ENCODE data around the gene TMCO4. TPM values are rescaled to one million over a fixed set of nuclear protein-coding genes. Genes with fewer than 3 reads are reported as not detected.

TMCO4 gene
- total RNA-seq, 2 donors from 2014 or later: 19.6 to 22.1 TPM

- Mint-ChIP-seq H3K27ac (no peak overlapping the region), H3K4me1 (ENCODE audit: low read depth) (peaks cover 53% of the 10 kb centered on the region), H3K36me3 (ENCODE audit: insufficient read depth in 2 of 2) (peaks cover 4 to 7% of the 10 kb centered on the region in 2 donors), H3K9me3 (no peaks in the 10 kb centered on the region), H3K4me3 (no peak overlapping the region), H3K27me3 (ENCODE audit: low read depth) (no peaks in the 10 kb centered on the region)
- ATAC-seq (replicated peaks in 1 of 2) (no peak), DNase-seq (no peak)
Measured at GRCh38 chr1:19708567-19709110, 91.1 kb downstream of the TMCO4 start.

DNA sequence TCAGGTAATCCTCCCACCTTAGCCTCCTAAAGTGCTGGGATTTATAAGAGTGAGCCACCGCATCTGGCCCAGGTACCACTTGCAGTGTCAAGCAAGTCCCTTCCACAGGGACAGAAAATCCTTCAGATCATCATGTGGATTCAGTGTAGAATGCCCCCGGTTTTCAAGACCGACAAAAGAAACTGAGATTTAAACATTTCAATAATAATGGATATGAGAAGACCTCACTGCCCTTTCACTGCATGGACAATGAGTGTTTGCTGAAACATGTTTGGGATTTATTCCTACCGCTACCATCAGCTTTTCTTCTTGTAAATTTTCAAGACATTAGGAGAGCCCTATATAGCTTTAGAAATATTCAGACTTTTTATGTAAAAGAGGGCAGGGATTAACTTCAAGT, 93.6 kb downstream of the TMCO4 start:
- no peaks in the 10 kb centered on the region for H3K27me3 Mint-ChIP-seq (ENCODE audit: low read depth)
- no peak for ATAC-seq (replicated peaks in 1 of 2)
- no peak overlapping the region for H3K27ac Mint-ChIP-seq
- H3K9me3 Mint-ChIP-seq: no peaks in the 10 kb centered on the region
- no peak for DNase-seq
- peaks cover 29% of the 10 kb centered on the region for H3K4me1 Mint-ChIP-seq (ENCODE audit: low read depth)
- peaks cover 4 to 6% of the 10 kb centered on the region in 2 donors for H3K36me3 Mint-ChIP-seq (ENCODE audit: insufficient read depth in 2 of 2)
- H3K4me3 Mint-ChIP-seq: no peak overlapping the region

DNA sequence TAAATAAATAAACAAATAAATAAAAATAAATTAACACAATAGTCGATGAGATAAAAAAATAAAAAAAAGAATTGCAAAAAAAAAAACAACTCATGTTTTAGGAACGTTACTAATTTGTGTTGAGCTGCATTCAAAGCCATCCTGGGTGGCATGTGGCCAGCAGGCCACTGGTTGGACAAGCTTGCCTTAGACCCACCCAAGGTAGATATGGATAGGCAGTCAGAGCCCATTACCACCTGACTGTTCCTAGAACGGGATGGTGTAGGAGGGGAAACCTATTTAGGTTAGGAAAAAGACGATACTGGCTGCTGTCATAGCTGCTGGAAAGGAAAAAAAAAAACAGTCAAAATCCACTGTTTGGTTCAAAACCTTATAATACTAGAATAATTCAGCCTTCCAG, 94.3 kb downstream of the TMCO4 start:
- peaks cover 2 to 3% of the 10 kb centered on the region in 2 donors for H3K36me3 Mint-ChIP-seq (ENCODE audit: insufficient read depth in 2 of 2)

GRCh38 chr1:19704247-19705113, 95.2 kb downstream of the TMCO4 start:
- ATAC-seq (replicated peaks in 1 of 2) (peak; percentile 60 to 67), DNase-seq (peak; percentile 49 to 66)
- H3K36me3 Mint-ChIP-seq (ENCODE audit: insufficient read depth in 2 of 2): no peaks in the 10 kb centered on the region
- no peak overlapping the region for H3K27ac Mint-ChIP-seq
- no peaks in the 10 kb centered on the region for H3K9me3 Mint-ChIP-seq
- H3K4me3 Mint-ChIP-seq: no peak overlapping the region
- peaks cover 25% of the 10 kb centered on the region for H3K4me1 Mint-ChIP-seq (ENCODE audit: low read depth)
- no peaks in the 10 kb centered on the region for H3K27me3 Mint-ChIP-seq (ENCODE audit: low read depth)

More for the DNA sequence above, 94.3 kb downstream of the TMCO4 start:
- ATAC-seq (replicated peaks in 1 of 2): no peak
- peaks cover 24% of the 10 kb centered on the region for H3K4me1 Mint-ChIP-seq (ENCODE audit: low read depth)
- no peaks in the 10 kb centered on the region for H3K27me3 Mint-ChIP-seq (ENCODE audit: low read depth)
- no peaks in the 10 kb centered on the region for H3K9me3 Mint-ChIP-seq
- no peak overlapping the region for H3K27ac Mint-ChIP-seq
- no peak overlapping the region for H3K4me3 Mint-ChIP-seq
- no peak for DNase-seq

- DNase-seq (no peak), ATAC-seq (replicated peaks in 1 of 2) (no peak)
- Mint-ChIP-seq H3K27me3 (ENCODE audit: low read depth) (no peaks in the 10 kb centered on the region), H3K4me3 (no peak overlapping the region), H3K27ac (no peak overlapping the region), H3K36me3 (ENCODE audit: insufficient read depth in 2 of 2) (no peaks in the 10 kb centered on the region), H3K9me3 (no peaks in the 10 kb centered on the region), H3K4me1 (ENCODE audit: low read depth) (peaks cover 15% of the 10 kb centered on the region)
Measured at GRCh38 chr1:19703280-19703679, 96.4 kb downstream of the TMCO4 start.

DNA sequence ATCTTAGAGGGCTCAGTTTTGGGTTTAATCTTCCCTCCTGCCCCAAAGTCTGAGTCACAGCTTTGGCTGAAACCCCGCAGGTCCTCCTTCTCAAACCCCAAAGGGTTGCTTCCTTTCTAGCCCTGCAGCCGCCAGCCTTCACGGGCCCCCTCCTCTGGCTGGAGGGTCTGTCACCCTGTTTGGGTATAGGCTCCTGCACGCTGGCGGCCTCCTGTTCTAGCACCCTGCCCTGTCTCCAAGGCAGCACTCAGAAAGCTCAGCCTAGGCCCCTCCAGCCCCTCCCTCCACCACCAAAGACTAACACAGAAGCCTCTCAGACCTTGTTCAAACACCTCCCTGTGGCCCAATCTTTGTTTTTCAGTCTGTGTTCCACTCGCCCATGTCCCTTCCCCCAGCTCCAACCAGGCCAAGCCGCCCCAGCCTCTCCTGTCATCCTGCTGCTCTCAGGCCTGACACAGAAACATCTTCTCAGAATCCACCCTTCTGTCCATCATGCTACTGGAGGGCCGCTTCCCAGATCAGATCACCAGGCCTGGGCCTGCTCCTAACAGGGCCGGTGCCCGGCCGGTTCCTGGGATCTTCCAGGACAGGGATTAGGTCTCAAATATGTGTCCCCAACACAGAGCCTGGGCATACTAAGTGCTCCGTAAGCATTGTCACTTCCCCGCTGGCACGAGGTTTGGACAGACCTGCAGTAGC, 99.5 kb downstream of the TMCO4 start:
- Mint-ChIP-seq H3K27ac (no peak overlapping the region), H3K4me3 (no peak overlapping the region), H3K4me1 (ENCODE audit: low read depth) (peaks cover 15% of the 10 kb centered on the region), H3K36me3 (ENCODE audit: insufficient read depth in 2 of 2) (peaks cover 0 to 3% of the 10 kb centered on the region in 2 donors), H3K27me3 (ENCODE audit: low read depth) (no peaks in the 10 kb centered on the region), H3K9me3 (no peaks in the 10 kb centered on the region)
- ATAC-seq (replicated peaks in 1 of 2) (no peak), DNase-seq (no peak)

GRCh38 chr1:19698181-19698580, 101.5 kb downstream of the TMCO4 start:
- H3K9me3 Mint-ChIP-seq: no peaks in the 10 kb centered on the region
- H3K4me1 Mint-ChIP-seq (ENCODE audit: low read depth): peaks cover 9% of the 10 kb centered on the region
- DNase-seq: no peak
- H3K36me3 Mint-ChIP-seq (ENCODE audit: insufficient read depth in 2 of 2): peaks cover 0 to 3% of the 10 kb centered on the region in 2 donors
- no peak for ATAC-seq (replicated peaks in 1 of 2)
- H3K27me3 Mint-ChIP-seq (ENCODE audit: low read depth): no peaks in the 10 kb centered on the region
- H3K4me3 Mint-ChIP-seq: no peak overlapping the region
- H3K27ac Mint-ChIP-seq: no peak overlapping the region

DNA sequence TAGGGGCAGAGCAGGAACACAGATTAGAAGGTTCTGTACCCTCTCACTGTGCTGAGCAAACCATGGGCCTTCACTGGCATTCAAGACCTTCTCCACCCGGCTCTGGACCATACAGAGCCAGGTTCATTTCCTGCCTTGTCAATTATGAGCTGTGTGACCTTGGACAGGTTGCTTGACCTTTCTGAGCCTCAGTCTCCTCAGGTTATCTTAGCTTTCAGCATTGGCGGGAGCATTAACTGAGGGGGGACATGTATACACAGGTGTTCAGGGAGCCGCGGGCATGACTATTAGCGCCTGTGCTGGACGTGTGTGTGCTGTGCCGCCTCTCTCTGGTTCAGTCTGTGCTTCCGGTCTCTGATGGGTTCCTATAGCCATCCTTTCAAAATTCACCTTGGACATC, 102.9 kb downstream of the TMCO4 start:
- H3K4me3 Mint-ChIP-seq: no peak overlapping the region
- no peaks in the 10 kb centered on the region for H3K9me3 Mint-ChIP-seq
- DNase-seq: no peak
- no peak overlapping the region for H3K27ac Mint-ChIP-seq
- H3K36me3 Mint-ChIP-seq (ENCODE audit: insufficient read depth in 2 of 2): peaks cover 1 to 3% of the 10 kb centered on the region in 2 donors
- ATAC-seq (replicated peaks in 1 of 2): no peak
- H3K27me3 Mint-ChIP-seq (ENCODE audit: low read depth): no peaks in the 10 kb centered on the region
- peaks cover 9% of the 10 kb centered on the region for H3K4me1 Mint-ChIP-seq (ENCODE audit: low read depth)

DNA sequence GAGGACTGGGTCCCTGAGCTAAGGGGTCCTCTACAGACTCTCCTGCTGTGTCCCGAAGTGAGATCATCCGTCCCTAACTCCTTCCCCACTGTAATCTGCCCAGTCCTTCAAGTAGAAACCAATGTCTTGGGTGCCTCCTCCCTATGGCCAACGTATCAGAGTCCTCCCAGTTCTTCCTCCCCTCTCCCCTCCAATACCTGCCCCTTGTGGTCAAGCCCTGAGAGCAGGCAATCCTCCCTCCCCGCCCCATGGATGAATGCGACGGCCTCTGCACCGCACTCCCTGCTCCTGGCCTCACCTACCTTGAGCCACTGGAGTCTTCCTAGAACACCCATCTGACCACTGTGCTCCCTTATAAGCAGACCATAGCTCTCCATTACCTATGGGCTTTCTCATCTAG, 103.9 kb downstream of the TMCO4 start:
- Mint-ChIP-seq H3K36me3 (ENCODE audit: insufficient read depth in 2 of 2) (peaks cover 4 to 9% of the 10 kb centered on the region in 2 donors), H3K4me3 (no peak overlapping the region), H3K9me3 (no peaks in the 10 kb centered on the region), H3K27ac (no peak overlapping the region), H3K27me3 (ENCODE audit: low read depth) (no peaks in the 10 kb centered on the region), H3K4me1 (ENCODE audit: low read depth) (peaks cover 9% of the 10 kb centered on the region)
- no peak for ATAC-seq (replicated peaks in 1 of 2)
- DNase-seq: no peak

- Mint-ChIP-seq H3K4me1 (ENCODE audit: low read depth) (peaks cover 12% of the 10 kb centered on the region), H3K27ac (no peak overlapping the region), H3K27me3 (ENCODE audit: low read depth) (no peaks in the 10 kb centered on the region), H3K9me3 (peaks cover 0 to 2% of the 10 kb centered on the region in 2 donors), H3K36me3 (ENCODE audit: insufficient read depth in 2 of 2) (peaks cover 9 to 14% of the 10 kb centered on the region in 2 donors), H3K4me3 (no peak overlapping the region)
- ATAC-seq (replicated peaks in 1 of 2) (no peak), DNase-seq (no peak)
Measured at GRCh38 chr1:19694298-19694697, 105.4 kb downstream of the TMCO4 start.

GRCh38 chr1:19690342-19690741, 109.4 kb downstream of the TMCO4 start:
- peaks cover 0 to 7% of the 10 kb centered on the region in 2 donors for H3K9me3 Mint-ChIP-seq
- H3K4me1 Mint-ChIP-seq (ENCODE audit: low read depth): peaks cover 25% of the 10 kb centered on the region
- H3K27ac Mint-ChIP-seq: no peak overlapping the region
- ATAC-seq (replicated peaks in 1 of 2) (no peak), DNase-seq (no peak)
- peak overlapping the region in 1 of 2 donors; percentile 24 for H3K4me3 Mint-ChIP-seq
- H3K36me3 Mint-ChIP-seq (ENCODE audit: insufficient read depth in 2 of 2): peaks cover 11 to 18% of the 10 kb centered on the region in 2 donors
- H3K27me3 Mint-ChIP-seq (ENCODE audit: low read depth): no peaks in the 10 kb centered on the region

GRCh38 chr1:19689856-19690255, 109.9 kb downstream of the TMCO4 start:
- no peak overlapping the region for H3K27ac Mint-ChIP-seq
- peaks cover 11 to 18% of the 10 kb centered on the region in 2 donors for H3K36me3 Mint-ChIP-seq (ENCODE audit: insufficient read depth in 2 of 2)
- H3K9me3 Mint-ChIP-seq: peaks cover 0 to 7% of the 10 kb centered on the region in 2 donors
- H3K4me3 Mint-ChIP-seq: no peak overlapping the region
- peaks cover 25% of the 10 kb centered on the region for H3K4me1 Mint-ChIP-seq (ENCODE audit: low read depth)
- ATAC-seq (replicated peaks in 1 of 2) (no peak), DNase-seq (peak in 1 of 2 donors; percentile 4)
- H3K27me3 Mint-ChIP-seq (ENCODE audit: low read depth): no peaks in the 10 kb centered on the region

DNA sequence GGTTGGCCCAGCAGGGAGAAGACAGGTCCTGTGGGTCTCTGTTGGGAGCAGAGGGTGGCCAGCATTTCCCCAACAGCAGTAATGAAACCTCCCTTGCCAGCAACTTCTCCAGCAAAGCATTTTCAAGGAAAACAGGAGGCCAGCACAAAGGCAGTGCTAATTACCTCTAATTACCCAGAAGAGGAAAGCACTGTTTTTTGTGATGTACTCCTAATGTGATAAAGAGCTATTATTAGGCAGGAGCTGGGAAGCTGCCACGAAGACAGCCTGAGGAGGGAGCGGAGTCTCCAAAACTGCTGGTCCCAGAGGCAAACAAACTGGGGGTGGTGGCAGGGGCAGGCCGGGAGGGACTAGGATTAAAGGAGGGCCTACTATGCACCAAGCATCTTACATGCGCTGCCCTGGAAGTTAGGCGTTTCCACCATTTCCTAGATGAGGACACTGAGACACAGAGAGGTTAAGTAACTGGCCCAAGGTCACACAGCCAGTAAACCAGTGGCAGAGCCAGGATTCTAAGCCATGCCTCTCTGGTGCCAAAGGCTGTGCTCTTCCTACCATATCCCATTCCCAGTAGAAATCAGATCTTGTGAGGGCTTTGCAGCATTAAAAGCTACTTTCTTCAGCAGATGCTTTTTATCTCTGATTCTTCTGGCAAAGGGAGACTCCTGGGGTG, 110.5 kb downstream of the TMCO4 start:
- no peak overlapping the region for H3K27ac Mint-ChIP-seq
- peaks cover 11 to 18% of the 10 kb centered on the region in 2 donors for H3K36me3 Mint-ChIP-seq (ENCODE audit: insufficient read depth in 2 of 2)
- no peak overlapping the region for H3K4me3 Mint-ChIP-seq
- DNase-seq (no peak), ATAC-seq (replicated peaks in 1 of 2) (no peak)
- H3K27me3 Mint-ChIP-seq (ENCODE audit: low read depth): no peaks in the 10 kb centered on the region
- H3K4me1 Mint-ChIP-seq (ENCODE audit: low read depth): peaks cover 25% of the 10 kb centered on the region
- H3K9me3 Mint-ChIP-seq: peaks cover 0 to 7% of the 10 kb centered on the region in 2 donors

All from activated T-cell treated with anti-CD3 and anti-CD28 coated beads, Interleukin-2, amount 50 U/mL, for 72 hours (primary cell).